Umbilical cord (tissue), 2 donors: ENCODE measurements around the gene TEX38. TPM values are rescaled to one million over a fixed set of nuclear protein-coding genes. Genes with fewer than 3 reads are reported as not detected.
A peak's percentile ranks its signal among the peaks of the same experiment; 100 is the strongest.
"Not testable (repeated sequence)": the region's sequence is repeated elsewhere in the genome, so short reads cannot be mapped to it uniquely, and the experiment has no call there.

Source experiments
- DNase-seq: peaks from one replicate; pipeline ENCODE4 v3.0.0-alpha.2; 2015; ENCODE audit warnings: low spot score
- total RNA-seq: library from RNA; depleted of rRNA; stranded (reverse); fragments of >200 nt; gene quantifications from one replicate; pipeline ENCODE4 v1.2.3, GENCODE V29; 2014; ENCODE audit warnings: low replicate concordance; ENCODE audit not compliant: insufficient read depth

Gene TEX38
- 4.3 TPM for total RNA-seq

GRCh38 chr1:46671554-46671953 is at the start of gene TEX38:
Gene TEX38 (plus strand): TSS chr1:46671854. CDS start chr1:46671935, 81 bp downstream.
- DNase-seq, result no peak

GRCh38 chr1:46621930-46622329 is 49.7 kb upstream of the TEX38 start:
- DNase-seq, result peak; percentile 60

- no peak for DNase-seq
These were observed 49.3 kb upstream of the TEX38 start for GRCh38 chr1:46622344-46622743.

- DNase-seq, result peak; percentile 94
These were observed 47.7 kb upstream of the TEX38 start for GRCh38 chr1:46623743-46624644.

- DNase-seq, result no peak
These were observed 40.9 kb upstream of the TEX38 start for GRCh38 chr1:46630719-46631118.

GRCh38 chr1:46635205-46635604 is 36.4 kb upstream of the TEX38 start:
- no peak for DNase-seq

GRCh38 chr1:46637444-46638083 is 34.1 kb upstream of the TEX38 start:
- DNase-seq, result no peak

GRCh38 chr1:46638921-46639320 is 32.7 kb upstream of the TEX38 start:
- no peak for DNase-seq

- DNase-seq, result no peak
These were observed 32.1 kb upstream of the TEX38 start for GRCh38 chr1:46639547-46639946.

- DNase-seq, result no peak
These were observed 29.5 kb upstream of the TEX38 start for GRCh38 chr1:46642115-46642680.

- peak; percentile 62 for DNase-seq
These were observed 28.3 kb upstream of the TEX38 start for GRCh38 chr1:46643368-46643775.

GRCh38 chr1:46645815-46646214 is 25.8 kb upstream of the TEX38 start:
- no peak for DNase-seq

- DNase-seq, result no peak
These were observed 25.3 kb upstream of the TEX38 start for GRCh38 chr1:46646331-46646730.

- no peak for DNase-seq
These were observed 24.8 kb upstream of the TEX38 start for GRCh38 chr1:46646844-46647243.

- no peak for DNase-seq
These were observed 24.0 kb upstream of the TEX38 start for GRCh38 chr1:46647611-46648010.

GRCh38 chr1:46649764-46650163 is 21.9 kb upstream of the TEX38 start:
- no peak for DNase-seq

GRCh38 chr1:46650491-46650890 is 21.2 kb upstream of the TEX38 start:
- no peak for DNase-seq

GRCh38 chr1:46651152-46651551 is 20.5 kb upstream of the TEX38 start:
- not testable (repeated sequence) for DNase-seq

- no peak for DNase-seq
These were observed 19.1 kb upstream of the TEX38 start for GRCh38 chr1:46652321-46653100.

- peak; percentile 89 for DNase-seq
These were observed 18.2 kb upstream of the TEX38 start for GRCh38 chr1:46653405-46653958.

GRCh38 chr1:46654012-46654411 is 17.6 kb upstream of the TEX38 start:
- no peak for DNase-seq
